HG02642 (cell line): ENCODE data around the gene MAU2.
A peak's percentile ranks its signal among the peaks of the same experiment; 100 is the strongest.
"Not testable (repeated sequence)": the region's sequence is repeated elsewhere in the genome, so short reads cannot be mapped to it uniquely, and the experiment has no call there.

ENCODE experiments used
- ATAC-seq: cut with Tn5 transposase; IDR thresholded peaks from one replicate; pipeline ENCODE4 v1.9.1; 2021; ENCODE audit warnings: mild to moderate bottlenecking; ENCODE audit not compliant: unreplicated experiment, poor library complexity

MAU2 gene

GRCh38 chr19:19381007-19381926 is 60.6 kb downstream of the MAU2 start:
- no peak for ATAC-seq

GRCh38 chr19:19382118-19382517 is 61.5 kb downstream of the MAU2 start:
- no peak for ATAC-seq

GRCh38 chr19:19384486-19384885 is 63.9 kb downstream of the MAU2 start:
- no peak for ATAC-seq

GRCh38 chr19:19385131-19385895 is 64.7 kb downstream of the MAU2 start:
- peak; percentile 93 for ATAC-seq

- ATAC-seq: no peak
Measured at GRCh38 chr19:19385896-19386869, 65.6 kb downstream of the MAU2 start.

- ATAC-seq: no peak
Measured at GRCh38 chr19:19387108-19387507, 66.5 kb downstream of the MAU2 start.

- no peak for ATAC-seq
Measured at GRCh38 chr19:19388568-19389555, 68.2 kb downstream of the MAU2 start.

GRCh38 chr19:19389683-19390082 is 69.1 kb downstream of the MAU2 start:
- not testable (repeated sequence) for ATAC-seq

- ATAC-seq: not testable (repeated sequence)
Measured at GRCh38 chr19:19394333-19394732, 73.7 kb downstream of the MAU2 start.

- ATAC-seq: no peak
Measured at GRCh38 chr19:19399733-19400433, 79.3 kb downstream of the MAU2 start.

- ATAC-seq: no peak
Measured at GRCh38 chr19:19402656-19403372, 82.2 kb downstream of the MAU2 start.

- no peak for ATAC-seq
Measured at GRCh38 chr19:19403373-19403901, 82.8 kb downstream of the MAU2 start.

- peak; percentile 79 for ATAC-seq
Measured at GRCh38 chr19:19404879-19405860, 84.5 kb downstream of the MAU2 start, which contains the start of gene GATAD2A. Gene GATAD2A (plus strand): TSS chr19:19405675. CDS start chr19:19465346, 59,671 bp downstream.

- peak; percentile 34 for ATAC-seq
Measured at GRCh38 chr19:19405971-19406877, 85.6 kb downstream of the MAU2 start.
